OCI-LY1 (cell line): ENCODE data around the gene ZNF609.

Source experiments
- H2AFZ ChIP-seq: fragments of 200-600 bp; sonication (generic), shearing (Covaris generic); 2 replicates; pipeline ENCODE4 v1.6.0; 2014; ENCODE audit warnings: antibody characterized with exemption, mild to moderate bottlenecking, low read length
- H3F3A ChIP-seq: fragments of 200-600 bp; sonication (generic), shearing (Covaris generic); 2 replicates; pipeline ENCODE4 v1.6.0; 2014; ENCODE audit warnings: mild to moderate bottlenecking, antibody characterized with exemption, low read length, moderate library complexity; ENCODE audit not compliant: insufficient read depth
- H3K27ac ChIP-seq: fragments of 200-600 bp; sonication (generic); 2 replicates; pipeline ENCODE4 v1.5.1; 2014; ENCODE audit warnings: low read length, mixed run types, mild to moderate bottlenecking, low read depth; ENCODE audit not compliant: poor library complexity, severe bottlenecking
- H3K27me3 ChIP-seq: fragments of 200-600 bp; sonication (generic); 2 replicates; pipeline ENCODE4 v1.6.0; 2014; ENCODE audit warnings: antibody characterized with exemption, mild to moderate bottlenecking, low read length, moderate library complexity; ENCODE audit not compliant: insufficient read depth
- H3K36me3 ChIP-seq: fragments of 200-600 bp; sonication (generic); 2 replicates; pipeline ENCODE4 v1.6.1; 2014; ENCODE audit warnings: mild to moderate bottlenecking, antibody characterized with exemption, low read length, moderate library complexity, mixed read lengths; ENCODE audit not compliant: insufficient read depth
- H3K4me1 ChIP-seq: fragments of 200-600 bp; sonication (generic); 2 replicates; pipeline ENCODE4 v1.5.1; 2014; ENCODE audit warnings: mild to moderate bottlenecking, low read length, moderate library complexity; ENCODE audit not compliant: insufficient read depth, severe bottlenecking
- H3K4me2 ChIP-seq: fragments of 200-600 bp; sonication (generic), shearing (Covaris generic); 2 replicates; pipeline ENCODE4 v1.6.1; 2014; ENCODE audit warnings: low read length
- H3K4me3 ChIP-seq: fragments of 200-600 bp; sonication (generic); 2 replicates; pipeline ENCODE4 v1.5.1; 2014; ENCODE audit warnings: low read length, low read depth, mild to moderate bottlenecking, mixed read lengths; ENCODE audit not compliant: poor library complexity, severe bottlenecking
- H3K79me2 ChIP-seq: fragments of 200-600 bp; shearing (Covaris generic); 2 replicates; pipeline ENCODE4 v1.6.1; 2016; ENCODE audit warnings: mixed run types, low read length, mixed read lengths; ENCODE audit not compliant: insufficient read depth
- H3K9ac ChIP-seq: fragments of 200-600 bp; sonication (generic), shearing (Covaris generic); 2 replicates; pipeline ENCODE4 v1.6.1; 2014; ENCODE audit warnings: mild to moderate bottlenecking, low read length, mixed read lengths
- H3K9me2 ChIP-seq: fragments of 200-600 bp; sonication (generic), shearing (Covaris generic); 2 replicates; pipeline ENCODE4 v1.6.1; 2014; ENCODE audit warnings: low read depth, mild to moderate bottlenecking, low read length, mixed read lengths
- H3K9me3 ChIP-seq: fragments of 200-600 bp; shearing (Covaris generic); 2 replicates; pipeline ENCODE4 v1.6.1; 2014; ENCODE audit warnings: low read length, mixed read lengths
- H4K20me1 ChIP-seq: fragments of 200-600 bp; sonication (generic), shearing (Covaris generic); 2 replicates; pipeline ENCODE4 v1.6.0; 2016; ENCODE audit warnings: mild to moderate bottlenecking, low read length; ENCODE audit not compliant: insufficient read depth
- EZH2 ChIP-seq: fragments of 200-600 bp; sonication (generic), shearing (Covaris generic); IDR thresholded peaks from 2 replicates; pipeline ENCODE4 v1.8.0; 2017; ENCODE audit warnings: borderline replicate concordance, mixed run types, mild to moderate bottlenecking, antibody characterized with exemption, low read length, moderate library complexity, mixed read lengths
- TF ChIP-seq, protein P1 (sequence below): fragments of 200-600 bp; sonication (generic), shearing (Covaris generic); IDR thresholded peaks from 2 replicates; pipeline ENCODE4 v1.5.1; 2017; ENCODE audit warnings: mild to moderate bottlenecking, antibody characterized with exemption, low read length, moderate library complexity, mixed read lengths

Gene ZNF609

GRCh38 chr15:64683378-64683777 is 223.0 kb downstream of the ZNF609 start:
- Histone ChIP-seq H3K9me3 (no peaks in the 10 kb centered on the region), H3F3A (no peaks in the 10 kb centered on the region), H3K27me3 (no peaks in the 10 kb centered on the region), H3K4me3 (no peak overlapping the region), H4K20me1 (no peaks in the 10 kb centered on the region), H3K36me3 (peaks cover 80% of the 10 kb centered on the region), H3K9ac (no peak overlapping the region), H3K4me1 (no peaks in the 10 kb centered on the region), H3K9me2 (no peaks in the 10 kb centered on the region), H2AFZ (no peak overlapping the region), H3K79me2 (no peaks in the 10 kb centered on the region), H3K4me2 (no peak overlapping the region), H3K27ac (no peak overlapping the region)
- TF ChIP-seq EZH2 = no peak
- TF ChIP-seq, protein P1, sequence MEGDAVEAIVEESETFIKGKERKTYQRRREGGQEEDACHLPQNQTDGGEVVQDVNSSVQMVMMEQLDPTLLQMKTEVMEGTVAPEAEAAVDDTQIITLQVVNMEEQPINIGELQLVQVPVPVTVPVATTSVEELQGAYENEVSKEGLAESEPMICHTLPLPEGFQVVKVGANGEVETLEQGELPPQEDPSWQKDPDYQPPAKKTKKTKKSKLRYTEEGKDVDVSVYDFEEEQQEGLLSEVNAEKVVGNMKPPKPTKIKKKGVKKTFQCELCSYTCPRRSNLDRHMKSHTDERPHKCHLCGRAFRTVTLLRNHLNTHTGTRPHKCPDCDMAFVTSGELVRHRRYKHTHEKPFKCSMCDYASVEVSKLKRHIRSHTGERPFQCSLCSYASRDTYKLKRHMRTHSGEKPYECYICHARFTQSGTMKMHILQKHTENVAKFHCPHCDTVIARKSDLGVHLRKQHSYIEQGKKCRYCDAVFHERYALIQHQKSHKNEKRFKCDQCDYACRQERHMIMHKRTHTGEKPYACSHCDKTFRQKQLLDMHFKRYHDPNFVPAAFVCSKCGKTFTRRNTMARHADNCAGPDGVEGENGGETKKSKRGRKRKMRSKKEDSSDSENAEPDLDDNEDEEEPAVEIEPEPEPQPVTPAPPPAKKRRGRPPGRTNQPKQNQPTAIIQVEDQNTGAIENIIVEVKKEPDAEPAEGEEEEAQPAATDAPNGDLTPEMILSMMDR = no peak

DNA sequence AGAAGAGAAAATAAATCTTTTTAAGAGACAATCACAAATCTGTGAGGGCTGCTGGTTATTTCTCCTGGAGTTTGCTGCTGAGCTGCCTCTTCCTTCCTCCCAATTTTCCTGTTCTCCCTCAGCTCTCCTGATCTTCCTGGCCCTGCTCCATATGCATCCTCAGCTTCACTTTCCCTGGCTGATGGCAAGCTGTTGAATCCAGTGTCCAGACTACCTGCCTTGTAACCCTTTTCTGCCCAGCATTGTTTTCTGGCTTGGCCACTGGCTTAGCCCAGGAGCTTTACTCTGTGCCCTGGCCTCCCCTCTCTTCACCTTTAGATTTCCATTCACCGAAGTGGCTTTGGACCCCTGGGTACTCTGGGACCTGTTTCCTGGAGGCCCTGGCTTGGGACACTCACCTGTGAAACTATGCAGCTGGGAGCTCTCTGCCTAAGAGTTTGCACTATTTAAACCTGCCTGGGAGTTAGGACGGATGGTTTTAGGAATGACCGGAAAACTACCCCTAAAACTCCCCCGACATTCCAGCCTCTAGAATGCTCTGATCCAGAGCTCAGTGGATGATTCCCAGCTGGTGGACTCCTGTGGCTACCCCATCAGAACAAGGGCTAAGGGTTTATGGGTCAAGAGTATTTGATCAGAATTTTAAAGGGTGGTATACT is 225.0 kb downstream of the ZNF609 start:
- H3K4me2 ChIP-seq = no peak overlapping the region
- H3F3A ChIP-seq = no peaks in the 10 kb centered on the region
- H3K9me2 ChIP-seq = no peaks in the 10 kb centered on the region
- TF ChIP-seq, protein P1 = no peak
- no peak for TF ChIP-seq EZH2
- H3K79me2 ChIP-seq = no peaks in the 10 kb centered on the region
- H3K9ac ChIP-seq = no peak overlapping the region
- peaks cover 77% of the 10 kb centered on the region for H3K36me3 ChIP-seq
- no peaks in the 10 kb centered on the region for H3K9me3 ChIP-seq
- no peaks in the 10 kb centered on the region for H3K27me3 ChIP-seq
- H3K4me1 ChIP-seq = no peaks in the 10 kb centered on the region
- no peaks in the 10 kb centered on the region for H4K20me1 ChIP-seq
- H3K4me3 ChIP-seq = no peak overlapping the region
- no peak overlapping the region for H3K27ac ChIP-seq
- no peak overlapping the region for H2AFZ ChIP-seq

GRCh38 chr15:64686130-64686735 is 225.9 kb downstream of the ZNF609 start:
- TF ChIP-seq, protein P1 = peak; percentile 83
- no peak for TF ChIP-seq EZH2
- H3K27me3 ChIP-seq = no peaks in the 10 kb centered on the region
- H3K36me3 ChIP-seq = peaks cover 78% of the 10 kb centered on the region
- H3K9me3 ChIP-seq = no peaks in the 10 kb centered on the region
- H3K27ac ChIP-seq = no peak overlapping the region
- no peak overlapping the region for H3K4me2 ChIP-seq
- H3K4me1 ChIP-seq = no peaks in the 10 kb centered on the region
- H4K20me1 ChIP-seq = no peaks in the 10 kb centered on the region
- H3K9me2 ChIP-seq = no peaks in the 10 kb centered on the region
- H3K79me2 ChIP-seq = no peaks in the 10 kb centered on the region
- H3K4me3 ChIP-seq = no peak overlapping the region
- H2AFZ ChIP-seq = no peak overlapping the region
- H3F3A ChIP-seq = no peaks in the 10 kb centered on the region
- H3K9ac ChIP-seq = no peak overlapping the region
